HG03457 (cell line): ENCODE data around the gene PORCN.

ENCODE experiments used
- ATAC-seq: cut with Tn5 transposase; IDR thresholded peaks from one replicate; pipeline ENCODE4 v1.9.1; 2021; ENCODE audit warnings: moderate number of reproducible peaks; ENCODE audit not compliant: unreplicated experiment

Gene PORCN

GRCh38 chrX:48475774-48476577, 32.8 kb upstream of the PORCN start, which contains the start of gene FTSJ1:
FTSJ1 (plus strand) TSS chrX:48476199; CDS start chrX:48478048, 1,849 bp downstream.
- ATAC-seq: peak; percentile 82

DNA sequence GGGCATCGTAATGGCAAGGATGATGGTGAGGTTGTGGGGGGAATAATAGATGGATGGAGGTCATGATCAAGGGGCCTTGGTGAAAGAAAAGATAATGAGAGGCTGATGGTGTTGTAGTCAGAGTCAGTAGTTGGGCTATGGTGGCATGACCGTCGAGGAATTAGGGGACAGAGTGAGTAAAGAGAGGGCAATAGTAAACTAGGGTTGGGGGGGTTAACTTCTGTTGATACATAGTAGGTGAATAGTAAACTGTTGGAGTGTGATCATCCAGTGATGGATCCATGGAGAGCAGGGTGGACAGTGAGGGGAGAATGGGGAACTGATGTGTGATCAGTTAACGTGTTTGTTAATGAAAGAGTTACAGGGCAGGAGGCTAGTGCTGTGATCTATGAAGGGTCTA, 31.9 kb upstream of the PORCN start:
- no peak for ATAC-seq

DNA sequence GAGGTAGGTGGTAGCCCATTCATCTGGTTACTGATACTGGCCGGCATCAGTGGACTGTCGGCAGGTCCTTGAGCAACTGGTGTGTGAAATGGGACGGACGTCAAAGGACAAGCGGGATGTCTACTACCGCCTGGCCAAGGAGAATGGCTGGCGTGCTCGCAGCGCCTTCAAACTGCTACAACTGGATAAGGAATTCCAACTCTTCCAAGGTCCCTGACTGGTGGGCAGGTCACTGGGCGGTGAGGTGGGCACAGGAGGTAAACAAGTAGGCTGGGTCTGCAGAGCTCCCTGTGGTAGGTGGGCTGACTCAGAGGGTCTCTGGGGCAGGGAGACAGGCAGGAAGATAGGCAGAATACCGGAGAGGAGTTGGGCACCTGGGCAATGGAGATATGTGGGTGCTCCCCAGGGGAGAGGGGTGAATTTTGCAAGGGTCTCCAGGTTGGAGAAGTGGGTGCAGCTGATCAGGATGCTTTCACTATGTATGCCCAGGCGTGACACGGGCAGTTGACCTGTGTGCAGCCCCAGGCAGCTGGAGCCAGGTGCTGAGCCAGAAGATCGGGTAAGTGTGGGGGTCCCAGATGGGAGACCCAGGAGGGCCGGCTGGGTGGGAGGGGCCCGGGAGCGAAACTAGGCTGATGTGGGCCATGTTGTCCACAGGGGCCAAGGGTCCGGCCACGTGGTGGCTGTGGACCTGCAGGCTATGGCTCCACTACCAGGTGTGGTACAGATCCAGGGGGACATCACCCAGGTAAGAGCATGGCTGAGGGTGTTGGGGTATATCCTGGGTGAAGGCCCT, 30.6 kb upstream of the PORCN start:
- ATAC-seq: no peak

DNA sequence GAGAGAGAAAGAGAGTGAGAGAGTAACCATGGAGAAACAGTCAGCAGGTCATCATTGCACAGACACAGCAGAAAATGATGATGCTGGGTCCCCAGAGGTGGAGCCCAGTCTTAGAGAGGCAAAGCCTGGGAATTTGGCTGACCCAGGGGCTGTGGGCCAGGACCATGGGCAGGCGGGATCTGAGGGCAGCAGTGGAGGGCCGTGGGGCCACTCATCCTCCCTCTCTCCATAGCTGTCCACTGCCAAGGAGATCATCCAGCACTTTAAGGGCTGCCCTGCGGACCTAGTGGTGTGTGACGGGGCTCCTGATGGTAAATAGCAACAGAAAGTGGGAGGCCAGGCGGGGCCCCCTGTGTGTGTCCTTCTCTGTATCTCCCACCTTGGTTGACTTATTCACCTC, 30.0 kb upstream of the PORCN start:
- ATAC-seq: no peak

DNA sequence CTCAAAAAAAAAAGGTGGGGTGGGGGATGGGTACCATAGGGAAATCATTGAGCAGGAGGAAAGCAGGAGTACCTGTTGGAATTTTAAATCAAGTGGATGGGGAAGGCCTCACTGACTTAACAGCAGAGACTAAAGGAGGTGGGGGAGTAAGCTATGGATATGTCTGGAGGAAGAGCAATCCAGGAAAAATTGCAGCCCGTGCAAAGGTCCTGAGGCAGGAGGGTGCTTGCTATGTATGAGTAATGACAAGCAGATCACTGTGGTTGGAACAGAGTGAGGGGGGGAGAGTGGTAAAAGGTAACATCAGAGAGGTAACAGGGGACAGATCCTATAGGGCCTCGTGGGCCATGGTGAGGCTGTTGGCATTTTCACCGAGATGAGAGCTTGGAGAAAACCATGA, 28.6 kb upstream of the PORCN start:
- no peak for ATAC-seq

DNA sequence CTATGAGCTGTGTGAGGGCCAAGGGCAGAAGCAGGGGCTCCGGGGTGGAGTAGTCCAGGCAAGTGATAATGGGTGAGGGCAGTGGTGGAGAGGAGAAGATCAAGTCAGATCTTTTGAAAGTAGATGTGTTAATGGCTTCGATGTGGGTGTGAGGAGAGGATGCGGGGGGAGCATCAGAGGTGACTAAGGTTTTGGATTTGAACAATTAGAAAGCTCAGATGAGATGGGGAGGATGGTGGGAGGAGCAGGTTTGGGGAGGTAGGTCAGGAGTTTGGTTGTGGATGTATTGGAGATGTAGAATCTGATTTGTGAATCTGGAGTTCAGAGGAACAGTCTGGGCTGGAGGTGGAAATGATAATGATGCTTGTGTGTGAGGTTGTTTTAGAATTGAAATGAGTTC, 28.2 kb upstream of the PORCN start:
- no peak for ATAC-seq

DNA sequence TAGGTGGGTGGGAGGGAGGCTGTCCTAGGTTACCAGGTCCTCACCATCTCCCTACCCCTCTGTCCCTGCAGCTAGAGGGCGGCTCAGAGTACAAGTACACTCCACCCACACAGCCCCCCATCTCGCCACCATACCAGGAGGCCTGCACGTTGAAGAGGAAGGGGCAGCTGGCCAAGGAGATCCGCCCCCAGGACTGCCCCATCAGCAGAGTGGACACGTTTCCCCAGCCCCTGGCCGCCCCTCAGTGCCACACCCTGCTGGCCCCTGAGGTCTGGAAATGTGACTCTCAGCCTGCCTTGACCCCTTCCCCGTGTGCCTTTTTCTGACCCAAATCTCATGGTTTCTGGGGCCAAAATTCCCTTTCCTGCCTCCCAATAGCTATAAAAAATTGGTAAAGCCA, 26.3 kb upstream of the PORCN start:
- no peak for ATAC-seq

- no peak for ATAC-seq
Measured at GRCh38 chrX:48487362-48487798, 21.4 kb upstream of the PORCN start.

- no peak for ATAC-seq
Measured at GRCh38 chrX:48488034-48488433, 20.8 kb upstream of the PORCN start.

DNA sequence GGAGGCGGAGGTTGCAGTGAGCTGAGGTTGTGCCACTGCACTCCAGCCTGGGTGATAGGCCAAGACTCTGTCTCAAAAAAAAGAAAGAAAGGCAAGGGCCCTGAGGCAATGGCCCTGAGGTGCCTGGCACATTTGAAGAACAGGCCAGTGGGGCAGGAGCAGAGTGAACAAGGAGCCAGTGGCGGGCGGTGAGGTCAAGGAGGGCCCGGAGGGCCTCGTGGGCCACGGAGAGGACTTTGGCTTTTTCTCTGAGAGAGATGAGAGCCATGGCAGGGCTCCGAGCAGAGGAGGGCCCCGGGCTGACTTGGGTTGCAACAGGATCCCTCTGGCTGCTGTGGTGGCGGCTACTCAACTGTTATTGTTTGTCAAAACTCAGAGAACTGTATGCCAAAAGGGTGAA, 19.5 kb upstream of the PORCN start:
- no peak for ATAC-seq

- ATAC-seq: no peak
Measured at GRCh38 chrX:48489892-48490291, 18.9 kb upstream of the PORCN start.

- ATAC-seq: no peak
Measured at GRCh38 chrX:48490661-48491060, 18.1 kb upstream of the PORCN start.

- no peak for ATAC-seq
Measured at GRCh38 chrX:48491809-48492208, 17.0 kb upstream of the PORCN start.

GRCh38 chrX:48492293-48492910, 16.4 kb upstream of the PORCN start:
- no peak for ATAC-seq

DNA sequence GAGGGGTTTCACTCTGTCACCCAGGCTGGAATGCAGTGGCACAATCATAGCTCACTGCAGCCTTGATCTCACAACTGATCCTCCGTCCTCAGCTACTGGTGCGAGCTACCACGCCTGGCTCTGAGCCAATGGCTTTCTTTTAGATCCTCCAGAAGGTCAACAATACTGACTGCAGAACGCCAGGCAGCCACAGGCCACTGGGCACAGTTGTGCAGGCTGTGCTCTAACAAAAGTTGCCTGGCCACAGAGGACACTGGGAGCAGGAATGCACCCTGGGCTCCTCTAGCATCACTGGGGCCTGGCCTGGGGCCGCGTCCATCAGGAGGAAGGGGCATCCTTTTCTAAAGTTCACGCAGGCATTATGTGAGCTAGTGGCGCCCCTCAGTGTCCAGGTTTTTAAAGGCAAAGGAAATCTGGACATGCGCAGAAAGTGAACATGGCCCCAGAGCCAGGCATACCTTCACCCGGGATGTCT, 14.9 kb upstream of the PORCN start:
- ATAC-seq: no peak

GRCh38 chrX:48496660-48497059, 12.1 kb upstream of the PORCN start:
- ATAC-seq: no peak

- ATAC-seq: no peak
Measured at GRCh38 chrX:48497871-48498270, 10.9 kb upstream of the PORCN start.

GRCh38 chrX:48498374-48498809, 10.4 kb upstream of the PORCN start:
- ATAC-seq: no peak

GRCh38 chrX:48504261-48504660, 4.5 kb upstream of the PORCN start:
- no peak for ATAC-seq

DNA sequence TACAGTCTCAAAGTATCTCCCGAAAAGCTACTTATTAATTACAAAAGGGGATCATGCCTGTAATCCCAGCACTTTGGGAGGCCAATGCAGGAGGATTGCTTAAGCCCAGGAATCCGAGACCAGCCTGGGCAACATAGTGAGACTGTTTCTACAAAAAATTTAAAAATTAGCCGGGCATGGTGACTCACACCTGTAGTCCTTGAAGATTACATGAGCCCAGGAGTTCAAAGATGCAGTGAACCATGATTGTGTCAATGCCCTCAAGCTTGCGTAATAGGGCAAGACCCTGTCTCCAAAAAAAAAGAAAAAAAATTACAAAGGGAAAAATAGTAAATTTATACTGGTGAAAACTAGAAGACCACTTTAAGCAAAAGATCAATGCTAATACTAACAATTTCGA, 3.3 kb upstream of the PORCN start:
- no peak for ATAC-seq

GRCh38 chrX:48507246-48507645, 1.5 kb upstream of the PORCN start:
- ATAC-seq: no peak

DNA sequence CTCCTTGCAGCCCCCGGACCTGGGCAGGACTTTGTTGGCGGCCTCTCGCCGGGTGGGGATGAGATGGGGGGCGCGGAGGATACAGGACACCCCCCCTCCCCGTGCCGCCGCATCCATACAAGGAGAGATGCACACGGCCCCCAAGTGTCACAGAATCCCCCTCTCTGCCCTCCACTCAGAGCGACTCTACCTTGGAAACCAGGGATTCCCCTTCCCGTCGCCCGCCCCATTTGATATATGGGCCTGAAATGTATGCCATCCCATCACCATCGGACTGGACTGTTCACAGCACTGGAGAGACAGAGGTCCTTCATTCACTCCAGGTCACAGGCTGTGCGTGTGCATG, 426 bp downstream of the PORCN start:
- ATAC-seq: no peak
